Stimulated activated CD4-positive, alpha-beta T cell treated with anti-CD3 and anti-CD28 coated beads, Interleukin-12 subunit alpha, Interleukin-12 subunit beta, amount 100 ng/mL, for 4 hours (primary cell): ENCODE measurements around the gene TMEM205.
"Not testable (repeated sequence)": the region's sequence is repeated elsewhere in the genome, so short reads cannot be mapped to it uniquely, and the experiment has no call there.

ENCODE experiments used
- DNase-seq: peaks from one replicate; pipeline ENCODE4 v3.0.0-alpha.2; 2020

TMEM205 gene

GRCh38 chr19:11346104-11346940 is at the start of gene TMEM205, which contains the start of gene CCDC159:
TSS of gene TMEM205 (minus strand) at chr19:11346268. CDS start at chr19:11345619, 649 bp downstream.
TSS of gene CCDC159 (plus strand) at chr19:11346519. CDS start at chr19:11346607, 88 bp downstream.
- peak; percentile 94 for DNase-seq

DNA sequence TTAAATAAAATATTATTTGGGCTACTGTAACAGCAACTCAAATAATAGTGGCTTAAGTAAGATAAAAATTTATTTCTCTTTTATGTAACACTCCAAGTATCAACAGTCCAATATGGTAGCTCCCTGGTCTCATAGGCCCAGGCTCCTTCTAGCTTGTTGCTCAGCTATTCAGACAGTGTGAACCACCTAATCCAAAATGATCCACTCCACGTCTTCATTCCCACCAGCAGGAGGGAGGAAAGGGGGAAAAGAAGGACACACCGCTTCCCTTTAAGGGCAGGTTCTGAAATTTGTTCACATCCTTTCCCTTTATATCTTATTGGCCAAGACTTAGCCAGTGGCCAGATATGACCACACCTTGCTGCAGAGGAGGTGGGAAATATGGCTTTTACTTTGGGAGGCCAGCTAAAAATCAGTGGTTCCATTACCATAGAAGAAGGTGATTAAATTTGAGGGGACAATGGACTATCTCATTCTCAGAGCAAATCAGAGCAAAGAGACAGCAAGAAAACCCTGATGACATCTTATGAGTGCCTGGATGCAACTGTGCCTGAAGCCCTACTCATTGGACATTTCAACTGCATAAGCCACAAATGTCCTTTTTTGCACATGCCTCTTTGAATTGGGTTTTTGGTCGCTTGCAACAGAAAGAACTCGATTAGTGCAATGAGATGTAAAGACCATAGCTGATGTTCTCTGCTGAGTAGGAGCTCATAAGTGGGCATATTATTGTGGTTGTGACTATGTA is 45.0 kb upstream of the TMEM205 start:
- DNase-seq: no peak

- no peak for DNase-seq
Measured at GRCh38 chr19:11390359-11390758, 44.3 kb upstream of the TMEM205 start.

- DNase-seq: no peak
Measured at GRCh38 chr19:11387162-11388034, 41.3 kb upstream of the TMEM205 start.

DNA sequence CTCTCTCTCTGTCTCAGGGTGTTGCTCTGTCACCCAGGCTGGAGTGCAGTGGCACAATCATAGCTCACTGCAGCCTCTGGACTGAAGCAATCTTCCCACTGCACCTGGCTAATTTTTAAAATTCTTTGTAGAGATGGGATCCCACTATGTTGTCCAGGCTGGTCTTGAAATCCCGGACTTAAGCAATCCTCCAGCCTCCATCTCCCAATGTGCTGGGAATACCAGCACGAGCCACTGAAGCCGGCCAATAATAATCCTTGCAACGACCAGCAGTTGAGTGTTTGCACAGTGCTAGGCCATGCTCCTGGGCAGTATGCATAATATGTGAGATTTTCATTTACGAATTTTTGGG is 38.7 kb upstream of the TMEM205 start:
- no peak for DNase-seq

- DNase-seq: no peak
Measured at GRCh38 chr19:11383706-11384048, 37.6 kb upstream of the TMEM205 start.

DNA sequence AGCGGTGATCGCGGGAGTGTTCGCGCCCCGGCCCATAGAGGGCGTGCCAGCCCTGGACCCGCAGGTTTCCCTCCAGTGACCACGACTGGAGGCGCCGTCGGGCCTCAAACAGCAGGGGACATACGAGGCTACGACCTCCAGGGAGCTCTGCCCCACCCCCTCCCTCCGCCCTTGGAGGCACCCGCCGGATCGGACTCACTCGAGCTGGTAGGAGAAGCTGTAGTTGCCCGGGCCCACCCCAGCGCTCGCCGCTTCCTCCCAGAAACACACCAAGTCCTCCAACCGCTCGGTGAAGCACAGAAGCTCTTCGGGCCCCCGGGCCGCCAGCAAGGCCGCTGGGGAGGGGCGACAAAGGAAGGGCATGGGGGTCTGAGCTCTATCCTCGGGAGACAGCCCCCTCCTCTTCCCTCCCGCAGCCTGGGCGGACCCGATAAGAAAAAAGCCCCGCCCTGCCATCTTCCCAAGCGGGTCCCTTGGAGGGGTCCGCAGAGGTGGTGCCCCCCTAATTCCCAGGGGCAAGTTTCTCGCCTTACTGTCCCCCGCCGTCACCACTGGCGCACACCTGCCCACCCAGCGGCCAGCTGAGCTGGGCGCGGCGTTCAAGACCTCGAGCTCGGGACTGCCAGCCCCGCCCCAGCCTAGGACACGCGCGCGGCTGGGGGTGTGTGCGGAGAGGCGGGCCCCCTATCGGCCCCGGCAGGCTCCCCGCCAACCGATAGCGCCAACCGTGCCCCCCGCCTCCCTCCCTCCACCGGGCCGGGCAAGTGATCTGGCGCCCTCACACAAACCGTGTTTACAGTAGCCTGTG is 37.0 kb upstream of the TMEM205 start:
- DNase-seq: peak; percentile 39

GRCh38 chr19:11380653-11381537 is 34.8 kb upstream of the TMEM205 start:
- peak; percentile 90 for DNase-seq

- DNase-seq: no peak
Measured at GRCh38 chr19:11379857-11380350, 33.8 kb upstream of the TMEM205 start.

DNA sequence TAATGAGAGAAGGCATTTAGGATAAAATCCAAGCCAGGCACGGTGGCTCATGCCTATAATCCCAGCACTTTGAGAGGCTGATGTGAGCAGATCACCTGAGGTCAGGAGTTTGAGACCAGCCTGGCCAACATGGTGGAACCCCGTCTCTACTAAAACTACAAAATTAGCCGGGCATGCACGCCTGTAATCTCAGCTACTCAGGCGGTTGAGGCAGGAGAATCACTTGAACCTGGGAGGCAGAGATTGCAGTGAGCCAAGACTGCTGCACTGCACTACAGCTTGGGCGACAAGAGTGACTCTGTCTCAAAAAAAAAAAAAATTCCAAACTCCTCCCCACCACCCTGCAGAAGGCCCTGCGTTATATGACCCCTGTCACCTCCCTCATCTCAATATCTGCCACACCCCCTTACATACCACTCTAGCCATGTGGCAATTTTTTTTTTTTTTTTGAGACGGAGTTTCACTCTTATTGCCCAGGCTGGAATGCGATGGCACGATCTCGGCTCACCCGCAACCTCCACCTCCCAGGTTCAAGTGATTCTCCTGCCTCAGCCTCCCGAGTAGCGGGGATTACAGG is 33.3 kb upstream of the TMEM205 start:
- DNase-seq: not testable (repeated sequence)

DNA sequence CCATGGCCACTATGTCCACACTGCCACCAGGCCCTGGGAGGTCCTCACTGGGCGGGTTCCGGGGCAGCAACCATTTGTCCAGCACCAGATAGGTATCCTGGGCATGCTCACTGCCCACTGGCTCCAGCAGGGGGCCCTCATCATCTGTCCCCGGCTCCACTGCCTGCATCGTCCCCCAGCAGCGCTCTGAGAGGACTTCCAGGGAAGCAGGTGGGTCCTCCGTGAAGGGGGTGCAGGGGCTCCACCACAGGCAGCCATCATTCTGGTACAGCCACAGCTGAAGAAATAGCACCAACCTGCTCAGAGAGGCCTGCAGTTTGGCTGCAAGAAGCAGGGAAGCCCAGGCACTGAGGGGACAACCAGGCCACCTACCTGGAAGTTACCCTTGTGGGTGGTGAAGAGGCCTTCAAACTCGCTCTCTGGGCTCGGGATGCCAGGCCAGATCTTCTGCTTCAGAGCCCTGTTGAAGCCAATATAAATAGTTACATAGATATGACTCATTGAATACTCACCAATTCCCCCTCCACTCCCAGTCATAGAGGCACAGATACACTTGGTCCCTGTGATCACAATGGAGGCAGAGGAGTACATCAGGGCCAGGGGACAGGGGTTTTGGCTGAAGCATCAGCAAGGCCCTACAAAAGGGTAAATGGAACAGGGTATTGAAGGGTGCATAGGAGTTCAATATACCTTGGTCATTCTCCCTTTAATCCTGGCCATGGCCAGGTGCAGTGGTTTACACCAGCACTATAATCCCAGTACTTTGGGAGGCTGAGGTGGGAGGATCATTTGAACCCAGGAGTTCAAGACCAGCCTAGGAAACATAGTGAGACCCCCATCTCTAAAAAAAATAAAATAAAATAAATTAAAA is 32.5 kb upstream of the TMEM205 start:
- no peak for DNase-seq

- DNase-seq: no peak
Measured at GRCh38 chr19:11377756-11378155, 31.7 kb upstream of the TMEM205 start.

DNA sequence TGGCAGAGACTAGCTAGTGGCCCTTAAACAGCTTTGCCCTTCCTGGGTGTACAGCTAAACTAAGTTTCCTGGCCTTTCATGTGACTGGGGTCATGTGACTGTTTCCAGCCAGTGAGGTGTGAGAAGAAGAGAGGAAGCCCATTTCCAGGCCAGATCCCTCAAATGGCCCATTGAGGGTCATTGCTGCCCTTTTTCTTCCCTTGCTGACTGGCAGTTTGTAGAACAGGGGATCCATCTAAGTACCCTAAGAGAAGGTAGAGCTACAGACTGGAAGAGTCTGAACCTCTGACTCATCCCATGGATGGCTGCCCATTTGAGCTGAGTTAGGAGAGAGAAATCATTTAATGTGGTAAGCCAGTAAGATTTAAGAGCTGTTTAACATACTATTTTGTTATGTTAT is 31.2 kb upstream of the TMEM205 start:
- DNase-seq: no peak

GRCh38 chr19:11375143-11375948 is 29.3 kb upstream of the TMEM205 start:
- peak; percentile 56 for DNase-seq

DNA sequence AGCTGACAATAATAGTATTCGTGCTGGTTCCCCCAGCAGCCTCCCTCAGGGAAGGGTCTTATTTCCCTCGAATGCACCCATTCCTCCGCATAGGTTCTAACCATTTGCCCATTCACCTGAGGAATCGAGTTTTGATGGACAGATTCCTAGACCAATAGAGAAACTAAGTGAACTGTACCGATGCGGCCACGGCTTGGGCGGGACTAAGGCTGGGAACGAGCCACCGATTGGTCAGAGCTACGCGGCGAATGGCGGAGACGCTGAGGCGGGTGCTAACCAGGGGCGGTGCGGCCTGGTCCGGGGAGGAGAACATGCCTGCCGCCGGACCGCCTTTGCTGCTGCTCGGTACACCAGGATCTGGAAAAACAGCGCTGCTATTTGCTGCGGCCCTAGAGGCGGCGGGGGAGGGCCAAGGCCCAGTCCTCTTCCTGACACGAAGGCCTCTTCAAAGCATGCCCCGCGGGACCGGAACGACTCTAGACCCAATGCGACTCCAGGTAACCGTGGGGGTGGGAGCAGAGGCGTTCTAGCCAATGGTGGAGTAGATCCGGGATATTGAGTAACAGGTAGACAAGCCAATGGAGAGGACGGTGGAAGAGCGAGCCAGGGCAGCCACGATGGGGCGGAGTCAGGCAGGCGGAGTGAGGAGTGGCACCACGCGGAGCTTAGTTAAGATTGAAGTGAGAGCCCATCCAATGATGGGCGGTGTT is 28.5 kb upstream of the TMEM205 start, which contains the start of gene SWSAP1:
Gene SWSAP1, plus strand, starts transcription at position 234 of the 710 bp plus-strand sequence. Its CDS starts 15 bp downstream, at position 249.
- peak; percentile 93 for DNase-seq

DNA sequence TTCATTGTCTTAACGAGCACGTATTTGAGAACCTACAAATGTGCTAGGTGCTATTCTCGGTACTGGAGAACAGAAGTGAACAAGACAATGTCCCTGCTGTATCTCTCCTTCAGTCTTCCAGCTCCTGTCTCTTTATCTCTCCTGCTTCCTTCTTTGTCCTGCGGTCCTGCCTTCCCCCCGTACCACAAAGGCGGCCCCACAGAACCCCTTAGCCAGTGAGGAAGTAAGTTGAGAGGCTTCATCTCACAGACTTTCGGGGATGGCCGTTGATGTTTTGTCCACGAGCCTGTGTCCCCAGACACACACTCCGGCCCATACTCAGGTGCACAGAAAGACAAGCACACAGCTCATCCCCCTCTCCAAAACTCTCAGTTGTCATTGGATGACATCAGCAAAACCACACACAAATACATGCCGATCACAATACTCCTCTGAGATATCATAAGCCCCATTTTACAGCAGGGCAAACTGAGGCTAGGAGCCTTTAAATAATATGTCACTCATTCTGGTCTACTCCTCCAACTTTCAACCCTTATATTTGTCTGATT is 27.9 kb upstream of the TMEM205 start:
- no peak for DNase-seq

GRCh38 chr19:11373166-11373884 is 27.3 kb upstream of the TMEM205 start:
- DNase-seq: no peak
